Dermis blood vessel endothelial cell (primary cell): ENCODE data around the gene ATP1A3. TPM values are rescaled to one million over a fixed set of nuclear protein-coding genes. Genes with fewer than 3 reads are reported as not detected.

Source experiments
- DNase-seq: peaks from one replicate; pipeline ENCODE4 v3.0.0; 2010
- total RNA-seq: library from RNA; depleted of rRNA; stranded (reverse); fragments of >200 nt; gene quantifications from 2 replicates; pipeline ENCODE4 v1.2.3, GENCODE V29; 2014

Gene ATP1A3
- total RNA-seq, 1 donor from 2014 or later = under 0.01 TPM

DNA sequence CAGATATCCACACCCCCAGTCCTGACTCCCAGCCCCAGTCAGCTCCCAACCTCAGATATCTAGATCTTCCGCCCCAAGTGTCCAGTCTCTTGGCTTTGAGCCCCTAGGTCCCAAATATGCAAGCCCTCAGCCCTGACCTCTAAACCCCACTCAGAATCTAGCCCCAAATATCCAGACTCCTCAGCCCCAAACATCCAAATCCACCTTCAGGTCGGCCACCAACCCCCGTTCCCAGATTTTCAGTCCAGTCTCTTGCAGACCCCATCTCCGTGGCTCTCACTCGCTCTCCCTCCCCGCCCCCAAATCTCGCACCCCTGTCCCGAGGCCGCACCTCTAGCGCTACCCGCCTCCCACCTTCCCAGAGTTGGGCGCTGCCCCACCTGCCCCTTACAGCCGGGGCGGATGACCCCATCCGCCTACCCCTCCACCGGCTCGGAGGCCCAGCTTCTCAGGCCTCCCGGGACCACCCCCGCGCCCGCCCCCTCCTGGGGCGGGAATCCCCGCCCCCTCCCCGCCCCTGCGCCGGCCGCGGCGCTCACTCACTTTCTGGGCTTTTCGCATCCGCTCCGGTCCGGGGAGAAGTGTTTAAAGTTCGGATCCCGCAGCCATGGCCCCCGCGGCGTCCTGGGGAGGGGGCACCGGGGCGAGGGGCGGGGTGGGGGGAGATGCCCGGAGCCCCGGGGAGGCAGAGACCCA is 66.4 kb downstream of the ATP1A3 start:
- DNase-seq = no peak

GRCh38 chr19:41926763-41927496 is 67.1 kb downstream of the ATP1A3 start:
- DNase-seq = no peak

DNA sequence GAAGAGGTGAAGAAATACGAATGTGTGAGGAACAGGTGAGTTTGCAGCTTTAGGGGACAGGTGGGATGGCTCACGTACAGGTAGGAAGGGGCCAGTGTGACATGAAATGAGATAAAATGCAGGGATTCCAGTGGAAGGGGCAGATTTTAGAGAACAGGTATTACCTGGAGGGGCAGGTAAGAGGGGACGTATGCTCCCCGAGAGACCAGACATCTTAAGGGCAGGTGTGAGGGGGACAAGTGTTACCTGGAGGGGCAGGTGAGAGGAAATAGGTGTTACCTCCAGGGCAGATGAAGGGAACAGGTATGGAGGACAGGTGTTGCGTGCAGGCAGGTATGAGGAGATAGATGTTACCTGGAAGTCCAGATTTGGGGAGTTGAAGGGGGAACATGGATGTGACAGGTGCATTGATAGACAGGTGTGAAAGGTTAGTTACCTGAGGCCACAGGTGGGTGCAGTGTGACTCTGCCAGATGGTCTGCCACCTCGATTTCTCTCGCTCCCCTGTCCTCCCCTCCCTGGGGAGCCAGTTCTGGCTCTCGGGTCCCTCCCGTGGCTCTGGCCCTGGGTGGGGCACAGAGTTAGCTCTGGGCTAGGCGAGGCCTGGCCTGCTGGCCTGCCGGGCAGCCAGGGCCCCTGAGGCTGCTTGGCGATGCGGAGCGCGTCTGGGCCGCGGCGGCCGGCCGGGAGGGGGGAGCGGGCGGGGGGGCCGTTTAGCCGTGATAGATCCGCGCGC is 67.8 kb downstream of the ATP1A3 start:
- DNase-seq = no peak

- no peak for DNase-seq
Observed at GRCh38 chr19:41925208-41926003, 68.6 kb downstream of the ATP1A3 start.

GRCh38 chr19:41924151-41925145 is 69.6 kb downstream of the ATP1A3 start:
- no peak for DNase-seq

GRCh38 chr19:41923045-41923788 is 70.8 kb downstream of the ATP1A3 start:
- DNase-seq = no peak

- DNase-seq = no peak
Observed at GRCh38 chr19:41922585-41922984, 71.4 kb downstream of the ATP1A3 start.

GRCh38 chr19:41921577-41922576 is 72.2 kb downstream of the ATP1A3 start:
- no peak for DNase-seq

DNA sequence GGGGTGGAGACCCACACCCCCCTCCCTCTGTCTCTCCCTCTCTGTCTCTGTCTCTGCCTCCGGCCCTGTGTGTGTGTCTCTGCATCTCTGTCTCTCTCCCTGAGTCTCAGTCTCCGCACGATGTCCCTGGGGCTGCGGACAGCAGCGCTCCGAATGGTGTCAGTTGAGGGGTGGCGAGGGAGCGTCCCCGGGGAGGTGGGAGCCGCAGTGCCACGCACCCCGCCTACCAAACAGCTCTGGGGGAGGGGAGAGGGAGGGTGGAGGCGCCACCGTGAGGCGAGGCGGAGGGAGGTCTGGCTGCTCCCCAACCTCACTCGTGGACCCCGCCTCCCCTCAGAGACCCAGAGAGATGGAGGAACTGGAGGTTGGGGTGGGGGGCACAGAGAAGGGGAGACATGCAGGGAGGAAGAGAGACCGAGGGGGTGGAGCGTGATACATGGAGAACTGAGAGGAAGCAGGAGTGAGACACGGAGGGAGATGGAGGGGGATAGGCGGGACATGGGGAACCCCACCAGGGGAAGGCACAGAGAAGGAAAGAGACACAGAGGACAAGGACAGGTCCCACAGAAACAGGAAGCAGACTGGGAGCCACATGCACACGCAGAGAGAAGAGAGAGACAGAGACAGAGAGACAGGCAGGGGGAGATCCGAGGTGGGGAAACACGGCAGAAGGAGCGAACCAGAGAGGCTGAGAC is 73.0 kb downstream of the ATP1A3 start:
- no peak for DNase-seq

DNA sequence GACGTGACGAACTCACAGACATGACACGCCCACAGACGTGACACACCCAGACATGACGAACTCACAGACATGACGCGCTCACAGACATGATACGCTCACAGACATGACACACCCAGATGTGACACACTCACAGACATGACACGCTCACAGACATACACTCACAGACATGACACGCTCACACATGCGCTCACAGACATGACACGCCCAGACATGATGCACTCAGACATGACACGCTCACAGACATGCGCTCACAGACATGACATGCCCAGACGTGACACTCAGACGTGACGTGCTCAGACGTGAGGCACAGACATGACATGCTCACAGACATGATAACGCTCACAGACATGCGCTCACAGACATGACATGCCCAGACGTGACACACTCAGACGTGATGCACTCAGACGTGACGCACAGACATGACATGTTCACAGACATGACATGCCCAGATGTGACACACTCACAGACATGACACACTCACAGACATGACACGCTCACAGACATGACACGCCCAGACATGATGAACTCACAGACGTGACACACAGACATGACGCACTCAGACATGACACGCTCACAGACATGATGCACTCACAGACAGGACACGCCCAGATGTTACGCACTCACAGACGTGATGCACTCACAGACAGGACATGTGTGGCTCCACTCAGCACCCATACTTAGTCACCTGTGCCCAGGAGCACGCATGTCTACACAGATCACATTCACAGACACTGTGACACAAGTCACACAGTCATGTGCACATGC is 73.9 kb downstream of the ATP1A3 start:
- no peak for DNase-seq

GRCh38 chr19:41918653-41919244 is 75.3 kb downstream of the ATP1A3 start:
- no peak for DNase-seq

GRCh38 chr19:41918095-41918494 is 75.9 kb downstream of the ATP1A3 start:
- no peak for DNase-seq

DNA sequence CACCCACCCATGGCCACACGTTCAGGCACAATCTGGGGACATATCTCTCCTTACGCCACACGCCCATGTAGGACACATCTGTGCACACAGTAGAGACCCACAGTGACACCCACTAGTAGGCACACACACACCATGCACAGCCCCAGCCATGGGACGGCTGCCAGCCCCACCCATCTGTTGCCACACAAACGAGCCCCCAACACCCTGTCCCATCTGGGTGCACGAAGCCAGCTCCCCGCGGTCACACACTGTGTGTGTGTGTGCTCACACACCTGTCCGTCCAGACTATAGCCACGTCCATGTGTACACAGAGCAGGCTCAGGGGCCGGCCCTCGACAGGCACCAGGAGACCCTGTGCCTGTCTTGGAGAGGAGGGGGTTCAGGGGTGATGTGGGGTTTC is 76.4 kb downstream of the ATP1A3 start:
- DNase-seq = no peak
